DND-41 (cell line): ENCODE data around the gene ZNF451.

ENCODE experiments used
- ATAC-seq: fragments of 200-7000 bp; cut with Tn5 transposase; 3 replicates; pipeline ENCODE4 v1.9.1; 2021; ENCODE audit warnings: low read depth; ENCODE audit not compliant: insufficient read depth
- DNase-seq: peaks from one replicate; pipeline ENCODE4 v3.0.0-alpha.2; 2020
- H2AFZ ChIP-seq: 2 replicates; pipeline ENCODE4 v1.6.0; 2012; ENCODE audit warnings: low read depth, low read length
- H3K27ac ChIP-seq: 2 replicates; pipeline ENCODE4 v1.5.1; 2012; ENCODE audit warnings: low read length, inconsistent platforms
- H3K27me3 ChIP-seq: fragments of 200-600 bp; sonication (generic); 2 replicates; pipeline ENCODE4 v1.6.0; 2012; ENCODE audit warnings: low read length, mild to moderate bottlenecking, inconsistent platforms; ENCODE audit not compliant: insufficient read depth, poor library complexity
- H3K36me3 ChIP-seq: 2 replicates; pipeline ENCODE4 v1.5.1; 2012; ENCODE audit warnings: low read length, inconsistent platforms; ENCODE audit not compliant: insufficient read depth
- H3K4me1 ChIP-seq: 2 replicates; pipeline ENCODE4 v1.5.1; 2012; ENCODE audit warnings: mild to moderate bottlenecking, low read length; ENCODE audit not compliant: insufficient read depth
- H3K4me2 ChIP-seq: 2 replicates; pipeline ENCODE4 v1.6.0; 2012; ENCODE audit warnings: mild to moderate bottlenecking, moderate library complexity, low read length, inconsistent platforms; ENCODE audit not compliant: insufficient read depth
- H3K4me3 ChIP-seq, 2 experiments: fragments of 200-600 bp in 1 of 2; shearing (Covaris generic) in 1 of 2; 2 replicates each; pipeline ENCODE4 v1.5.1; 2012 to 2016; ENCODE audit warnings: inconsistent platforms in 2 of 2, low read length in 2 of 2, mild to moderate bottlenecking in 2 of 2, low read depth in 1 of 2, moderate library complexity in 1 of 2
- H3K79me2 ChIP-seq: 2 replicates; pipeline ENCODE4 v1.6.0; 2012; ENCODE audit warnings: low read length, inconsistent platforms; ENCODE audit not compliant: insufficient read depth
- H3K9ac ChIP-seq: 2 replicates; pipeline ENCODE4 v1.6.0; 2012; ENCODE audit warnings: low read depth, mild to moderate bottlenecking, inconsistent platforms, low read length, moderate library complexity
- H3K9me3 ChIP-seq: 2 replicates; pipeline ENCODE4 v1.5.1; 2012; ENCODE audit warnings: low read length, moderate library complexity, mild to moderate bottlenecking, inconsistent platforms; ENCODE audit not compliant: insufficient read depth, severe bottlenecking
- H4K20me1 ChIP-seq: 2 replicates; pipeline ENCODE4 v1.6.0; 2012; ENCODE audit warnings: low read length; ENCODE audit not compliant: insufficient read depth
- EZH2 ChIP-seq: IDR thresholded peaks from 3 replicates; pipeline ENCODE4 v1.6.1; 2012; ENCODE audit warnings: borderline replicate concordance, low read depth, mild to moderate bottlenecking, moderate library complexity, low read length, inconsistent platforms; ENCODE audit not compliant: severe bottlenecking
- TF ChIP-seq, protein P1 (sequence below): IDR thresholded peaks from 2 replicates; pipeline ENCODE4 v1.5.1; 2012; ENCODE audit warnings: borderline replicate concordance, low read length, moderate library complexity, mild to moderate bottlenecking; ENCODE audit not compliant: poor library complexity, severe bottlenecking; ENCODE audit errors: extremely low read depth

ZNF451 gene

DNA sequence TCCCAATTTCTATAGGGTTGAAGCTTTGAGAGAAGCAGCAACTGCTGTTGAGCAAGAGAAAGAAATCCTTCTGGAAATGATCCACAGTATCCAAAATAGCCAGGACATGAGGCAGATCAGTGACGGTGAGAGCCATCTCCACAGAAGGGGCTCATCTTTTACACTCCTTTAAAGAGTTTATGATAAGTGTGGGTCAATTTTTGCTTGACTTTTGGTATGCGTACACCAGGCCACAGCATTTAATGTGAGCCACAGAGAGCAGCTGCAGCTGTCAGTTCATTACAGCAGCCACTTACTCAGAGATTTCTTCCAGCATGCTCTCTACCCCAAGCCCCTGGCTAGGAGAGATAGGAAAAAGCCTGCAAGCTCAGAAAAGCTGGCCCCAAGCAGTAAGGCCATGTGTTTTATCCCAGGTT lies 92.0 kb downstream of the ZNF451 start:
- no peak overlapping the region for H2AFZ ChIP-seq
- H3K4me1 ChIP-seq, result no peaks in the 10 kb centered on the region
- no peak overlapping the region for H3K4me3 ChIP-seq
- peaks cover 19% of the 10 kb centered on the region; the same call in 1 of the 2 replicates for H3K79me2 ChIP-seq
- H3K4me2 ChIP-seq, result no peak overlapping the region
- no peaks in the 10 kb centered on the region; the same call in 1 of the 2 replicates for H4K20me1 ChIP-seq
- ATAC-seq (no peak), DNase-seq (no peak)
- H3K27me3 ChIP-seq, result no peaks in the 10 kb centered on the region
- H3K36me3 ChIP-seq, result peaks cover 38% of the 10 kb centered on the region
- no peak overlapping the region for H3K9ac ChIP-seq
- TF ChIP-seq, protein P1, sequence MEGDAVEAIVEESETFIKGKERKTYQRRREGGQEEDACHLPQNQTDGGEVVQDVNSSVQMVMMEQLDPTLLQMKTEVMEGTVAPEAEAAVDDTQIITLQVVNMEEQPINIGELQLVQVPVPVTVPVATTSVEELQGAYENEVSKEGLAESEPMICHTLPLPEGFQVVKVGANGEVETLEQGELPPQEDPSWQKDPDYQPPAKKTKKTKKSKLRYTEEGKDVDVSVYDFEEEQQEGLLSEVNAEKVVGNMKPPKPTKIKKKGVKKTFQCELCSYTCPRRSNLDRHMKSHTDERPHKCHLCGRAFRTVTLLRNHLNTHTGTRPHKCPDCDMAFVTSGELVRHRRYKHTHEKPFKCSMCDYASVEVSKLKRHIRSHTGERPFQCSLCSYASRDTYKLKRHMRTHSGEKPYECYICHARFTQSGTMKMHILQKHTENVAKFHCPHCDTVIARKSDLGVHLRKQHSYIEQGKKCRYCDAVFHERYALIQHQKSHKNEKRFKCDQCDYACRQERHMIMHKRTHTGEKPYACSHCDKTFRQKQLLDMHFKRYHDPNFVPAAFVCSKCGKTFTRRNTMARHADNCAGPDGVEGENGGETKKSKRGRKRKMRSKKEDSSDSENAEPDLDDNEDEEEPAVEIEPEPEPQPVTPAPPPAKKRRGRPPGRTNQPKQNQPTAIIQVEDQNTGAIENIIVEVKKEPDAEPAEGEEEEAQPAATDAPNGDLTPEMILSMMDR, result no peak
- no peak for TF ChIP-seq EZH2
- H3K9me3 ChIP-seq, result no peaks in the 10 kb centered on the region
- H3K27ac ChIP-seq, result no peak overlapping the region

DNA sequence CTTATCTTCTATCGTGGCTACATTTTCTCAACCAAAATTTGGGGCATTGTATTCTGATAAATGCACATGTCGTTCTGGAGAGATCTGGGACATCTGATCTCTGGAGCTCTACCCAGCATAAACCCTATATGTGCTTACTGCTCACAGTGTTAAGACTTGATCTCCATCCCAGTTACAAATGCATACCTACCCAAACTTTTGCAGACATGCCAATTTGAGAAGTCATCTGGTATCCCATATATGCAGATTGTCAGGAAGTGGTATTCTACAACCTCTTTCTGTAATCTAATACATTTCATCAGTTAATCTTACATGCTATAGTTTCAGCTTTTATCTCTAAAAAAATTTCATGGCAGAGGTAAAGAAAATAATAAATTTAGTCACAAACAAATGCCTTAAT lies 93.3 kb downstream of the ZNF451 start:
- Histone ChIP-seq H3K27me3 (no peaks in the 10 kb centered on the region), H3K27ac (no peak overlapping the region), H3K4me1 (no peaks in the 10 kb centered on the region), H2AFZ (no peak overlapping the region), H3K4me3 (no peak overlapping the region), H3K9ac (no peak overlapping the region), H3K36me3 (peaks cover 41% of the 10 kb centered on the region), H3K79me2 (peaks cover 8% of the 10 kb centered on the region; the same call in 1 of the 2 replicates), H3K4me2 (no peak overlapping the region), H3K9me3 (no peaks in the 10 kb centered on the region), H4K20me1 (no peaks in the 10 kb centered on the region; the same call in 1 of the 2 replicates)
- ATAC-seq (no peak), DNase-seq (no peak)
- no peak for TF ChIP-seq EZH2
- TF ChIP-seq, protein P1, result no peak

DNA sequence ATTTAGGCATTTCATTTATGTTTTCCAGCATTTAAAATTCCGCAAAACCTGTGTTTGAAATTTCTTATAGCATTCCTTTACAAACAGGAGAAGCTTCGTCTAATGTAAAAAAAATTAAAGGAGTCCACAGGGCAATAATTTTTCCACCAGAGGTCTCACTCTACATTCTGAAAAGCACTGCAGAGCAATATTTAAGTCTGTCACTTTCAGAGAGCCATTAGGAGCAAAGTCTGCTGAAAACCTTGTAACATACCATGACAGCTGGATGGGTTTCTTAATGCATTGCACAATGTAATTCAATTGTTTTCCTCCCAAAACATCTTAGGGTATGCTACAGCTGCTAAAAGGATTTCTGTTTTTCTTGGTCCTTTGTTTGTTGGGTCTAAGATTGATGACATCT lies 100.2 kb downstream of the ZNF451 start:
- Histone ChIP-seq H3K4me2 (no peak overlapping the region), H3K9me3 (no peaks in the 10 kb centered on the region), H4K20me1 (no peaks in the 10 kb centered on the region), H3K27me3 (no peaks in the 10 kb centered on the region), H2AFZ (no peak overlapping the region), H3K27ac (no peak overlapping the region), H3K4me3 (no peak overlapping the region), H3K79me2 (no peaks in the 10 kb centered on the region), H3K4me1 (no peaks in the 10 kb centered on the region), H3K36me3 (peaks cover 58% of the 10 kb centered on the region), H3K9ac (no peak overlapping the region)
- DNase-seq (no peak), ATAC-seq (no peak)
- no peak for TF ChIP-seq EZH2
- TF ChIP-seq, protein P1, result peak; percentile 23

DNA sequence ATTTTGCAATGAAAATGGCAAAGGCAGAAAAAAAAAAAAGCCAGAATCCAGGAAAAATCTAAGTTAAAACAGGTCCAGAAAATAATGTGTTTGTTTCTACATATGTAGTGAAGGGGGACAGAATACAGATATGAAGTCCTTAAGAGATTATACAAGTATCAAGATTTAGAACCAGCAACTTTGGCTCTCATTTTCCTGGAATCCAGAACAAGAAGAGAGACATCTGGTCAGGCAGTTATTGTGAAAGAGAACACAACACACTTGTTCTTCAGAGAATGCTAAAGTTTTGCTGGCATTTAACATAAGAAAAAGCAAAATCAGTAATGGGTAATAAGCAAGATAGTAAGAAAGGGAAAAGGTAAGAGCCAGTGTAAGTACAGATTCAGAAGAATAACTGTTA lies 103.2 kb downstream of the ZNF451 start:
- TF ChIP-seq, protein P1, result no peak
- TF ChIP-seq EZH2, result no peak
- Histone ChIP-seq H2AFZ (no peak overlapping the region), H3K4me3 (no peak overlapping the region), H3K27ac (no peak overlapping the region), H3K9me3 (no peaks in the 10 kb centered on the region), H3K4me1 (no peaks in the 10 kb centered on the region), H3K27me3 (no peaks in the 10 kb centered on the region), H3K9ac (no peak overlapping the region), H3K4me2 (no peak overlapping the region), H3K79me2 (no peaks in the 10 kb centered on the region), H4K20me1 (no peaks in the 10 kb centered on the region; the same call in 1 of the 2 replicates), H3K36me3 (peaks cover 46% of the 10 kb centered on the region)
- ATAC-seq (no peak), DNase-seq (no peak)
